ENCODE results near the gene METRNL.
A peak's percentile ranks its signal among the peaks of the same experiment; 100 is the strongest.
"Not testable (repeated sequence)": the region's sequence is repeated elsewhere in the genome, so short reads cannot be mapped to it uniquely, and the experiment has no call there.

METRNL gene, protein sequence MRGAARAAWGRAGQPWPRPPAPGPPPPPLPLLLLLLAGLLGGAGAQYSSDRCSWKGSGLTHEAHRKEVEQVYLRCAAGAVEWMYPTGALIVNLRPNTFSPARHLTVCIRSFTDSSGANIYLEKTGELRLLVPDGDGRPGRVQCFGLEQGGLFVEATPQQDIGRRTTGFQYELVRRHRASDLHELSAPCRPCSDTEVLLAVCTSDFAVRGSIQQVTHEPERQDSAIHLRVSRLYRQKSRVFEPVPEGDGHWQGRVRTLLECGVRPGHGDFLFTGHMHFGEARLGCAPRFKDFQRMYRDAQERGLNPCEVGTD

DNA sequence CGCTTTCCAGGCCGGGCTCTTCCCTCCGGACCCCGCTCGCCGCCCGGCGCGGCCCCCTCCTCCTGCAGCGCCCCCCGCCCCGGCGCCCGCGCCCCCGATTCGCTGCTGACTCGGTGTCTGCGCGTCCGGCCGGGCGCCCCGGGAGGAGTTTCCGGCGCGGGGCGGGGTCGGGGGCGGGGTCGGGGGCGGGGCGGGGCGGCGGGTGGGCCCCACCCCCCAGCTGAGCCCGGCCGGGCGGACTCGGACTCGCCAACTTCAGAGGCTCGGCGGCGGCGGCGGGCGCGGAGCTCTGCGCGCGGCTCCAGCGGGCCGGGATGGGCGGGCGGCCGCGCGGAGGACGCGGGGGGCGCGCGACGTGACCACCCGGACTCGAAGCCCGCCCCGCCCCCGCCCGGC lies at the start of gene METRNL:
Gene METRNL (plus strand): TSS at position 258 of the 396 bp plus-strand sequence. CDS start 207 bp downstream, outside the sequence.
- peak; percentile 61 for DNase-seq

DNA sequence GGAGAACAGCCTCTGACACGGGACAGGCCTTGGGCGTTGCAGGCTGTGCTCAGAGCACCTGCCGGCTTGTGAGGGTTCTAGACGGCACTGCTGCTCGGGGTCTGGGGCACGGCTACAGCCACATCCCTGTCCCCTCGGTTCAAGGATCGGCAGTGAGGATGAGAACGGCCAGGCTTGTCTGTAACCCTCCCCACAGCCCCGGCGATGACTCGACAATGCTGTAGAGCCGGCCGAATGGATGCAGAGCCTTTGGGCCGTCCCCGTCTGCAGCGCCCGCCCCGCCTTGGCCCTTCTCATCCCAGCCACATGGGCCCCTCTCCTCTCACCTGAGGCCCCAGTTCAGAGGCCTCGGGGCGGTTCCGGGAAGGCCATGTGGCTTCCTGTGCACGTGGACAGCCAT lies 49.0 kb upstream of the METRNL start:
- no peak for DNase-seq

DNA sequence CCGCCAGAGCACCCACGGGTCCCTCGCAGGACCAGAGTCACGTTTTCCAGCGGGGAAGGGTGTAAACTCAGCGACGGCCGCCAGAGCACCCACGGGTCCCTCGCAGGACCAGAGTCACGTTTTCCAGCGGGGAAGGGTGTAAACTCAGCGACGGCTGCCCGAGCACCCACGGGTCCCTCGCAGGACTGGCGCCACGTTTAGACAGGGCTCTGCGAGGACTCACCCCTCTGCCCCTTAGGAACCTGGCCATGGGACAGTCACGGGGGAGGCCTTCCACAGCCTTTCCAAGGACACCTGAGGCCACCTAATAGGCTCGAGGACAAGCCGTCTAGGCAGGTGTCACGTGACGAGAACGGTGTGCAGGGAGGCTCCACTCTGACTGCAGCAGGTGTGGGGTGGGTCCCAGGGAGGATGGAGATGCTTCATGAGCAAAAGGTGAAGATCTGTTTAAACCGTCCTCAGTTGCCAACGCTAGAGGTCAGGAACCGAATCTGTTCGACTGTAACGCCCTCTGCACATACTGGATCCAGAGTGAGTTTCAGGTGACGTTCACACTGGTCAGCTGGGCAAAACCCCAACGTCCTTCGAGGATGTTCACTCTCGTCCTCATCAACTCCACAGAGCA lies 48.0 kb upstream of the METRNL start:
- DNase-seq = no peak

DNA sequence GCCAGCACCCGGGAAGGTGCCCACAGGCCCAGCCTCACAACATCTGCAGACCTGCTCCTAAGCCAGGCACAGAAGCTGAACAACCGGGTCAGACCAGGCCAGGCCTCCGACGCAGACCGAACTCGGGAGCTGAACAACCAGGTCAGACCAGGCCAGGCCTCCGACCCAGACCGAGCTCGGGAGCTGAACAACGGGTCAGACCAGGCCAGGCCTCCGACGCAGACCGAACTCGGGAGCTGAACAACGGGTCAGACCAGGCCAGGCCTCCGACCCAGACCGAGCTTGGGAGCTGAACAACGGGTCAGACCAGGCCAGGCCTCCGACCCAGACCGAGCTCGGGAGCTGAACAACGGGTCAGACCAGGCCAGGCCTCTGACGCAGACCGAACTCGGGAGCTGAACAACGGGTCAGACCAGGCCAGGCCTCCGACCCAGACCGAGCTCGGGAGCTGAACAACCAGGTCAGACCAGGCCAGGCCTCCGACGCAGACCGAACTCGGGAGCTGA lies 47.4 kb upstream of the METRNL start:
- not testable (repeated sequence) for DNase-seq

DNA sequence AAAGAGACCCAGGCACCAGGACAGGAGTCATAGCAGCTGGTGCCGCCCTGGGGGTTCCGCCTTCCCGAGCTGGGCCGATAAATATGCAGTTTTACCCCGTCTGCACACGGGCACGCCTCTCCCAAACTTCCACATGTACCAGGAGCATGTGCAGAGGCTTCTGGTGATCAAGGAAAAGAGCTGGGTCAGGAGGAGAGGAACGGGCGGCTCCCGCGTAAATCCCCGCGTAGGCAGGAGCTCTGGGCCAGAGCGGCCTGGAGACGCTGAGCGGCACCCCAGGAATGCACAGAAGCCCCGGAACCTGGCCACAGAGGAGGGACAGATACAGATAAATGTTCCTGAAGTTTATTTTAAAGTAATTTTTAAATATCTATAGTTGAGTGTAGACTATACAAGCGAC lies 46.6 kb upstream of the METRNL start:
- no peak for DNase-seq

DNA sequence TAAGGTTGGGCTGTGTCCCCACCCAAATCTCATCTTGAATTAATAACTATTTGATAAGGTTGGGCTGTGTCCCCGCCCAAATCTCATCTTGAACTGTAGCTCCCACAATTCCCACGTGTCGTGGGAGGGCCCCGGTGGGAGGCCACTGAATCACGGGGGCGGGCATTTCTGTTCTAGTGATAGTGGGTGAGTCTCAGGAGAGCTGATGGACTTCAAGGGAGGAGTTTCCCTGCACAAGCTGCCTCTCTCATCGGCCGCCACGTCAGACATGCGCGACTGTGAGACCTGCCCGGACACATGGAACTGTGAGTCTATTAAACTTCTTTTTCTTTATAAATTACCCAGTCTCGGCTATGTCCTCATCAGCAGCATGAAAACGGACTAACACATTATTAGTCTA lies 44.9 kb upstream of the METRNL start:
- no peak for DNase-seq

DNA sequence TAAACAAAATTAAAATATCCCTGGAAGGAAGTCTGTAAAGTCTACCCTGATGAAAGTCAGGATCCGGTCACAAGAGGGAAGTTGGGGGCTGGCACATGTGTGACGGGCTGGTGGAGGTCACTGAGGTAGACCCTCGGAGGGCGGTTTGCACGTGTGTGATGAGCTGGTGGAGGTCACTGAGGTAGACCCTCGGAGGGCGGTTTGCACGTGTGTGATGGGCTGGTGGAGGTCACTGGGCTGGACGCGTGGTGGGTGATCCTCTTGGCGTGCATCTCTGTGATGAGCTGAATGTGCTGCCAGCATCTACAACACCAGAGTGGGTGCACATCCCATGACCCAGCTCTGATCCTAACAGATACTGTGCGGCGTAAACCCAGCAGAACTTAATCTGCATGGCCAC lies 43.7 kb upstream of the METRNL start:
- DNase-seq = no peak

DNA sequence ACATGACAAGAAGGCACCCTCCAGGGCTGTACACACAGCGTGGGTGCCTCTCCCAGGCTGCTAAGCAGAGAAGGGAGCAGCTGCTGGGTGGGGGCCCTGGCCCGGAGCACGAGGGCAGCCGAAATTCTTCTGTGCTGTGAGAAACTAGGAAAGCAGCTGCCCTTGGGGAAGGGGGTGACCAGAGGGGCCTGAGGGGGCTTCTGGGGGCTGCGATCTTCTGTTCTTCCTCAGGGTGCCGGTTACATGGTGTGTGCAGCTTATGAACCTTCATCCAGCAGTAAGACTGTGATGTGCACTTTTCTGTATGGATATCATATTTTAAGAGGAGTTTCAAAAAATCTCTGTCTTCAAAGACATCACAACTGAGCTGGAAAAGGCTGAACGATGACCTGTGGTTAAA lies 43.2 kb upstream of the METRNL start:
- DNase-seq = no peak

DNA sequence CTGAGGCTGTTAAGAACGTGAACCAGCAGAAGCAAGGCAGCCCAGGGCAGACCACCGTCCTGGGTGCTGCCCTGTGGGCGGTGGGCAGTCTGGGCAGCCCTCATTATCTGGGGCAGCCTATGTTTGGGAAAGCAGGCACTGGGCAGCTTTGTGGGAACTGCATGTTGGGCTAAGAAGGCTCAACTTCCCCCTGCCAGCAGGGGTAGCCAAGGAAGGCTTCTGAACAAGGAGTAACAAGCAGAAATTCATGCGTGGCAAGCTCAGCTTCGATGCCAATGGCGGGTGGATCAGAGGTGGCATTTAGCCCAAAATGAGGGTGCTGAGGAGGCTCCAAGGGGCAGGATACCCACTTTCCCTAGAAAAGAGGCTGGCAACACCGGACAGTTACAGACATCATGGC lies 42.7 kb upstream of the METRNL start:
- DNase-seq = no peak

DNA sequence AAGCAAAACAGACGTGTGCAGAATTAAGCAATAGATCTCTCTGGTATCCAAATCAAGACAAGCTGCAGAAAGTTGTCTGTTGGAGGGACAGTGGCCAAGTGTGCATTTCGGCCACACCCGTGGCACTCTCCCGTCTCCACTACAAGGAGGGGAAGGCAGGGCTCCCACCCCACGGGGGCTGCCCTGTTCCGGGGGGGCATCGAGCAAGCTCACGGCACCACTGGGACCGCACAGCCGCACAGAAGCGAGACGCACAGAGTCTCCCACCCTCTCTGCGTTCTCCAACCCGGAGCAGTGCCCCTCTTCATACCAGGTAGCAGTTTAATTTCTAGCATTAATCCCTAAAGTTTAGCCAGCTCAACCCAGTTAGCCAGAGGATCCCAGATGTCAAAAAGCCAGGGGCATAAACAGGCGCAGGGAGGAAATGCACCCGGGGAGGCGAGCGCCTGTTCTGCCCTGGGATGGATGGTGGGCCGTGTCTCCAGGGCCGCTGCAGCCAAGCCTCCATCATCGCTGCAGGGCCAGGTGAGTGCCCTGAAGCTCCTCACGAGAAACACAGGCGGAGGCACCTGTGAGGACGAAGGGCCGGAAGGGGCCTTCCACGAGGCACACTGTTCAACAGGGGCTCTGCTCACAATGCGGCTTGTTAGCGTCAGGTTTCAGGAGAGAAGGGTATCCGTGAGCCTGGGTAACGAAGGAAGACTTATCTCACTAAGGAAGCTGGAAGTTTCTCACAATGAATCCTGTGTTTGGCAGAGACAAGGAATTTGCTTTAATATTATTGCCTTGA lies 42.1 kb upstream of the METRNL start:
- DNase-seq = no peak

DNA sequence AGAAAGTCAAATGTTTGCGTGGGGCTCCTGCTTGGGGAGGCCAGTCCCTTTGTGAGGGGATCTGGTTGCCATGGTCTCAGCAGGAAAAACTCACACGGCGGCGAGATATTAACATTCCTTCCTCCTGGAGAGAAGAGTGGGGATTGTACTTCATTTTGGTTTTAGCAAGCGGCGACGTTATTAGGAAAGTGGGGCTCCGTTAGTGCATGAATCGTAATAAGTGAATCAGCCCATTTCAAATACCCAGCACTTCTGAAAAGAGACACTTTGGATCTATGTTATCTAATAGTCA lies 41.6 kb upstream of the METRNL start:
- DNase-seq = no peak

DNA sequence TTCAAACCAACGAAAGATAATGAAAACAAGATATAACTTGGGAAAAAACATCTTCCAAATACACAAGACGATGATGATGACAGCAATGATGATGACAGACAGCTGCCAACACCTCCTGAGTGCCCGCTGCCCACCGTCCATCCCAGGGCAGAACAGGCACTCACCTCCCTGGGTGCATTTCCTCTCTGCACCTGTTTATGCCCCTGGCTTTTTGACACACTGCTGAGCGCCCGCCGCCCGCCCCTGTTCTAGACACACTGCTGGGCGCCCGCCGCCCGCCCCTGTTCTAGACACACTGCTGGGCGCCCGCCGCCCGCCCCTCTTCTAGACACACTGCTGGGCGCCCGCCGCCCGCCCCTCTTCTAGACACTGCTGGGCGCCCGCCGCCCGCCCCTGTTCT lies 40.4 kb upstream of the METRNL start:
- DNase-seq = not testable (repeated sequence)

DNA sequence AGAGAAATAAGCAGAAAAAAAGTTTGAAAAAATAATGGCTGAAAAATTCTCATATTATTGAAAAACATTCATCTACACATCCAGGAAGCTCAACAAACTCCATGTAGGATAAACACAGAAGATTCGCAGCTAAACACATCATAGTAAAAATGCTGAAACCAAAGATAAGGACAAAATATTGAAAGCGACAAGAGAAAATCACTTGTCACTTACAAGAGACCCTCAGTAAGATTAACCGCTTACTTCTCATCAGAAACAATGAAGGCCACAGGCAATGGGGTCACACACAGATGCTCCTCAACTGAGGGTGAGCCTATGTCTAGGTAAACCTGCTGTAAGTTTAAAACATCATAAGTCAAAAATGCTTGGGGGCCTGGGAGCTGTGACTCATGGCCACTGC lies 38.1 kb upstream of the METRNL start:
- no peak for DNase-seq

DNA sequence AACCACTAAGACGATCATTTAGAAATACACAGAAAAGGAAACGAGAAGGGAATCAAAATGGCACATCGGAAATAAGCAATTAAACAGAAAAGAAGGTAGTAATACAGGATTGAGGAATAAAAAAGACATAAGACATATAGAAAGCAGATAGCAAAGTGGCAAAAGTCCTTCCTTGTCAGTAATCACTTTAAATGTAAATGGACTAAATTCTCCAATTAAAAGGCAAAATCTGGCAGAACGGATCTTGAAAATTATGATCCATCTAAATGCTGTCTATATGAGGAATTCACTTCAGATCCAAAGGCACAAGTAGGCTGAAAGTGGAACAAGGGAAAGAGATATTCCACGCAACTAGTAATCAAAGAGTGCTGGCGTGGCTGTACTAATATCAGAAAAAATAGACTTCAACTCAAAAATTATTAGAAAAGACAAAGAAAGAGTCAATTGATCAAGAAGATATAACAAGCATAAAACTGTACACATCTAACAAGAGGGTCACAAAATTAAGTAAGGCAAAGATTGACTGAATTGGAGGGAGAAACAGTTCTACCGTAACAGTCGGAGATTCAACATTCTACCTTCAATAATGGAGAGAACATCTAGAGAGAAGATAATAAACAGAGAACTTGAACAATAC lies 36.8 kb upstream of the METRNL start:
- DNase-seq = no peak

DNA sequence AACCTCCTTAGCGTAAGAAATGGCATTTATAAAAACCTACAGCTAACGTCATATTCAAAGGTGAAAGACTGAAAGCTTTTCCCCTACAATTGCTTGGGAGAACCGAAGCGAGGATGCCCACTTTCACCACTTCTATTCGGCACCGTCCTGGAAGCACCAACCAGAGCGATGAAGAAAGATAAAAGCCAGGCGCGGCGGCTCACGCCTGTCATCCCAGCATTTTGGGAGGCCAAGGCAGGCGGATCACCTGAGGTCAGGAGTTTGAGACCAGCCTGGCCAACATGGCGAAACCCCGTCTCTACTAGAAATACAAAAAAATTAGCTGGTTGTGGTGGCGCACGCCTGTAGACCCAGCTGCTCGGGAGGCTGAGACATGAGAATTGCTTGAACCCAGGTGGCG lies 34.9 kb upstream of the METRNL start:
- not testable (repeated sequence) for DNase-seq

DNA sequence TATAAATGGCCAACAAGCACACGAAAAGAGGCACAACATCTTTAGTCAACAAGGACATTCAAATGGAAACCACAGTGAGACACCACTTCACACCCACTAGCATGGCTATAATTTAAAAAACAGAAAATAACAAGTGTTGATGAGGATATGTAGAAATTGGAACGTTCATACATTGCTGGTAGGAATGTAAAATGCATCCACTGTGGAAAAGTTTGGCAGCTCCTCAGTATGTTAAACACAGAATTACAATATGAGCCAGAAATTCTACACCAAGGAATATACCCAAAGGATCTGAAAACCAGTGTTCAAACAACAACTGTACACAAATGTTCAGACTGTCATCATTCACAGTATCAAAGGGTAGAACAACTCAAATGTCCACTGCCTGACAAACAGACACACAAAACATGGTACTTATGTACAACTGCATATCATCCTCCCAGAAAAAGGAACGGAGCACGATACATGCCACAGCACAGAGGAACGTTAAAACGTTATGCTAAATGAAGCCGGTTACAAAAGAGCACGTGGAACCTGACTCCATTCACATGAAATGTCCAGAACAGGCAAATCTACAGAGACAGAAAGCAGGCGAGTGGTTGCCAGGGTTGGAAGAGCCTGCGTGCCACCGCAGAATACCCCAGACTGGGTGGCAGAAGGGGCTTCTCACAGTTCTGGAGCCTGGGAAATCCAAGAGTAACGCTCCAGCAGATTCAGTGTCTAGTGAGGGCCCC lies 32.8 kb upstream of the METRNL start:
- DNase-seq = no peak

DNA sequence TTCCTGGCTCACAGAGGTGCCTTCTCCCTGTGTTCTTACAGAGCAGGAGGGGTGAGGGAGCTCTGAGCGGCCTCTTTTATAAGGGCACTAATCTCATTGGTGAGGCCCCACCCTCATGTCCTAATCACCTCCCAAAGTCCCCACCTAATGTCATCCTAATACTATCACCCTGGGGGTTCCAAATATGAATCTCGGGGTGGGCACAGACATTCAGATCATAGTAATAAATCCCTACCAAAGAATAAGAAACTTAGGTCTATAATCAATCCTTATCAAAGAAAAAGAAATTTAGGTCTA lies 32.3 kb upstream of the METRNL start:
- DNase-seq = no peak

DNA sequence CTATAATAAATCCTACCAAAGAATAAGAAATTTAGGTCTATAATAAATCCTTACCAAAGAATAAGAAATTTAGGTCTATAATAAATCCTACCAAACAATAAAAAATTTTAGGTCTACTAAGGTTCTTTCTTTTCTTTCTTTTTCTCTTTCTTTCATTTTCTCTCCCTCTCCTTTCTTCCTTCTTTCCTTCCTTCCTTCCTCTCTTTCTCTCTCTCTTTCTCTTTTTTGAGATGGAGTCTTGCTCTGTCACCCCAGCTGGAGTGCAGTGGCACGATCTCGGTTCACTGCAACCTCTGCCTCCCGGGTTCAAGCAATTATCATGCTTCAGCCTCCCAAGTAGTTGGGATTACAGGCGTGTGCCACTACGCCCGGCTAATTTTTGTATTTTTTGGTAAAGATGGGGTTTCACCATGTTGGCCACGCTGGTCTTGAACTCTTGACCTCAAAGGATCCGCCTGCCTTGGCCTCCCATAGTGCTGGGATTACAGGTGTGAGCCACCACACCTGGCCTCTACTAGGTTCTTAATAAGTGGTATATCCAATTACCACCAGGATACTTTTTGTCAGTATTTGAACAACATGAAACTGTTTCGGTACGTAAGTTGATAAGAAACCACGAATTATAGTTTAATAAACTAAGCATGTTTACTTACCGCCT lies 31.5 kb upstream of the METRNL start:
- DNase-seq = not testable (repeated sequence)

DNA sequence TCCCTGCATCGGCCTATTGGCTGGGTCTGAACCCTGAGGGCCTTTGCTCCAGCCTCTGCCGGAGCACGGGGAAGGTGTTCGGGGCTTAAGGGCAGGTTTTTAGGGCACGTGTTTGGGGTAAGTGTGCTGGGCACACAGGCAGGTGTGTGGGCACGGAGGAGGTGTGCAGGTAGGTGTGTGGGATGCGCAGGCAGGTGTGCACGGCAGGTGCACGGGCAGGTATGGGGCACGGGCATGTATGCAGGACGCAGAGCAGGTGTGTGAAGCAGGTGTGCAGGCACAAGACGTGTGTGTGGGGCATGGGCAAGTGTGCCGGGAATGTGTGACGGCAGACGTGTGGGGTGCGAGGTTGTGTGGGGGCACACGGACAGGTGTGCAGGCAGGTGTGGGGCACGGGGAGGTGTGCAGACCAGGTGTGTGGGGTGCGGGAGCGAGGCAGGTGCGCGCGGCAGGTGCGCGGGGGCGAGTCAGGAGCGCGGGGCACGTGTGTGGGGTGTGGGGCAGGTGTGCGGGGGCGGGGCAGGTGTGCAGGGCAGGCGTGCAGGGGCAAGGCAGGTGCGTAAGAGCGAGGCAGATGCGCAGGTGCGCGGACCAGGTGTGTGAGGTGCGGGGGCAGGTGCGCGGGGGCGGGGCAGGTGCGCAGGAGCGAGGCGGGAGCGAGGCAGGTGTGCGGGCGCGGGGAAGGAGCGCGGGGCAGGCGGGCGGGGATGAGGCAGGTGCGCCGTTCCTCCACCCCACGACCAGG lies 28.6 kb upstream of the METRNL start:
- no peak for DNase-seq

DNA sequence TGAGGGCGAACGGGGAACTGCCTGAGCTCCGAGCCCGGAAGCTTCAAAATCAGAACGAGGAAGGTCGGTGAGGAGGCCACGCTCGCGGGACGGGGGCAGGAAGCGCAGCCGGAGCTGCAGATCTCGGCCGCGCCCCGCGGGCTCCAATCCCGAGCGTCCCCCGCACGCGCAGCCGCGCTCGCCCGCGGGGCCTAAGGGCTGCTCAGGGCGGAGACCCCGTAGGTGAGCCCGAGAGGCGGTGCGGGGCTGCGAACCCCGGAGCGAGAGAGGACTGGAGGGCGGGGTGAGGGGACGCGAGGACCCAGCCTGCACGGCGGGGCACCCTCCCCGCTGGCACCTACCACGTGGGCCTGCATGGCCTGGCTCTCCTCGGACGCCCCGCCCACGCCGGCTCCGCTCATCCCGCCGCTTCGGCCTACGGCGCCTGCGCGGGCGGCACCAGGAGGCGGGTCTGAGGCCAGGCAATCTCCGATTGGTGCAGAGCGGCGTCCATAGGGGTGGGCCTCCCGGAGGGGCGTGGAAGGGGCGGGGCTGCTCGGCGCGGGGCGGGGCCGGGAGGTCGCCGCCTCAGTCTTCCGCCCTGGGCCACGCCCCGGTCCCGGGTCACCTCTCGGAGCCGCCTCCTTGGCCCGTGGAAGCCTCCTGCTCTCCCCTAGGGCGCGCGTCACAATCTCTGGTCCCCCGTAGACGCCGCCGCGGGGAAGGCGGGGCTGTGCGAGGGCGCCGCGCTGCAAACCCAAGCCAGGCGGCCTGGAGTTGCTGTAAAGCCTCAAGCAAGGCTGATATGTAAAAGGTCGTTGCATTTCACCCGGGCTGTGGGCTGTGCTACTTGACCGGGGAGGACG lies 27.8 kb upstream of the METRNL start:
- peak; percentile 97 for DNase-seq

DNA sequence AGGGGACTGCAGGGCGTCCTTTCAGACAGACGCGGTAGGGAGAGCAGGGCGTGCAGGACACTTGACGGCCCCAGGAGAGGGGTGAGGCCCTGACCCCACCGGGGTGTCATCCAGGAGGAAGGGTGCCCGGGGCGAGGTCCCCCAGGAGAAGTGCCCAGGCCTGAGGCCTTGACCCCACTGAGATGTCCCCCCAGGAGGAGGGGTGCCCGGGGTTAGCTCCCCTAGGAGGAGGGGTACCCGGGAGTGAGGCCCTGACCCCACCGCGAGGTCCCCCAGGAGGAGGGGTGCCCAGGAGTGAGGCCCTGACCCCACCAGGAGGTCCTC lies 27.2 kb upstream of the METRNL start:
- no peak for DNase-seq

All from CD4-positive, alpha-beta T cell treated with Interleukin-6 for 4 hours (primary cell).